GM12872 (cell line): ENCODE measurements around the gene TUBA4A.

Source experiments
- CTCF ChIP-seq: IDR thresholded peaks from 3 replicates; pipeline ENCODE4 v1.5.1; 2011; ENCODE audit warnings: low read depth, mild to moderate bottlenecking, low read length, moderate library complexity; ENCODE audit not compliant: insufficient read depth

Gene TUBA4A

GRCh38 chr2:219284501-219285372 lies 31.0 kb upstream of the TUBA4A start:
- TF ChIP-seq CTCF: no peak

- no peak for TF ChIP-seq CTCF
Measured at GRCh38 chr2:219282943-219283581, 29.3 kb upstream of the TUBA4A start.

GRCh38 chr2:219282375-219282774 lies 28.7 kb upstream of the TUBA4A start:
- TF ChIP-seq CTCF: no peak

DNA sequence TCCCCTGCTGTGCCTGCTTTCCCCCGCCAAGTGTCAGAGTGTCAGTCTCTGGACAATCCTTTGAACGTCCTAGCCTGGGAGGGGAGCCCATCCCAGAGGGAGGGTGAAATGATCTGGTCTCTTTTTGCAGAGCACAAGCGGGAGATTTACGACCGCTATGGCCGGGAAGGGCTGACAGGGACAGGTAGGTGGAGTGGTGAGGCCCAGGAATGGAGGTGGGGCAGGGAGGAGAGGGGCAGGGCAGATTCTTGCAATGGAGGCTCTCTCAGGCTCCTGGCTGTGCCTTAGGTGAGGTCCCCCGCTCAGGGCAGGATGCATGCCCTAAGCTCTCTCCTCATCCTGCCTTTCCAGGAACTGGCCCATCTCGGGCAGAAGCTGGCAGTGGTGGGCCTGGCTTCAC lies 27.9 kb upstream of the TUBA4A start:
- no peak for TF ChIP-seq CTCF

DNA sequence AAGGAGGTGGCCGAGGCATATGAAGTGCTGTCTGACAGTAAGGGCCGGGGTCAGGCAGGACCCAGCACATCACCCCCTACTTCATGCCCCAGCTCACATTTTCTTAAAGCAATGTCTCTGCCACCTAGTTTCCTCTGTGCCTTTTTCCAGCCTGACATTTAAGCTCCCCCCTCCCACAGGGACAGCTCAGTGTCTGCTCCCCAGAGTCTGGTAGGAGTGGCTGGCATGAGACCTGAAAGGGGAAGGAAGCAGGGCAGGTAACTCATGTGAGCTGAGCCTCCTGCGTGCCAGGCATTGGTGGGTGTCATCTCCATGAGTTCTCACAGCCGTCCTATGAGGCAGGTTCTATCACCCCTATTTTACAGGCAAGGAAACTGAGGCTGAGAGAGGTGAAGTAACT lies 26.9 kb upstream of the TUBA4A start:
- TF ChIP-seq CTCF: no peak

- peak; percentile 51 for TF ChIP-seq CTCF
Measured at GRCh38 chr2:219279916-219280516, 26.3 kb upstream of the TUBA4A start.

- TF ChIP-seq CTCF: no peak
Measured at GRCh38 chr2:219279151-219279915, 25.6 kb upstream of the TUBA4A start, which contains the start of gene DNAJB2. Gene DNAJB2, plus strand, starts transcription at chr2:219279366. Its CDS starts 468 bp downstream, at chr2:219279834.
